ENCODE results near the gene NCOA4.
"Not testable (repeated sequence)": the region's sequence is repeated elsewhere in the genome, so short reads cannot be mapped to it uniquely, and the experiment has no call there.

The NCOA4 gene

GRCh38 chr10:46019569-46020343 is 10.7 kb downstream of the NCOA4 start:
- peak; percentile 70 for DNase-seq (ENCODE audit: low spot score)

GRCh38 chr10:46019177-46019528 is 11.3 kb downstream of the NCOA4 start:
- no peak for DNase-seq (ENCODE audit: low spot score)

DNA sequence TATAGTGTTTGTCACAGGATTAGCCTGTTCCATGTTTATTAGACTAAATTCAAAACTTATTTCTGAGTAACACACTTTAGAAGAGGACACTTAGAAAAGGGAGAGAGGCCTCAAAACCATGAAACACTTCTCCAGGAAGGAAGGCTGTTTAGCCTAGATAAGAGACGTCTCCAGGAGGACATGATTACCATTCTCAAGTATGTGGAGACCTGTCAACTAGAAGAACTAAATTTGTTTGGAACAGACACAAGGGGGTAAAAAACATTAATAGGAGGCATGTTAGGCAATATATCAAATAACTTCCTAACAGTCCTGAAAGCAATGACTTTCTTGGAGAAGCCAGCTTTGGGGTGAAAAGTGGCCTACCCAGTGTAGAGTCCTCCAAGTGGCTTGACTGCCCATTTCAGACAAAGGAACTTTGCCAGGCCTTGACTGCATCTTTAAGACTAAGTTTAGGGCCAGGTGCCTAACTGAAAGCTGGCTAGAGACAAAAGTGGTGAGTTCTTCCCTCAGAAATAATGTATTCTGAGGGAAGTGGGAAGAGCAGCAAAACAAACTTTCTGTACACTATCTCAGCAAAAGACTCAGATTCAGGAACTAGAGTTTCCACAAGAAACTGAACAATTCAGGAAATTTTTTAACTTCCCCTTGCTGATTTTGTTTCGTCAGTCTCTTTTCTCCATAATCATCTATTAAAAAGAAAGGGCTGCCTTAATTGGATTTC is 11.8 kb downstream of the NCOA4 start:
- DNase-seq (ENCODE audit: low spot score): peak; percentile 25

- DNase-seq (ENCODE audit: low spot score): no peak
Observed at GRCh38 chr10:46017733-46018132, 12.7 kb downstream of the NCOA4 start.

- DNase-seq (ENCODE audit: low spot score): no peak
Observed at GRCh38 chr10:46016811-46017210, 13.6 kb downstream of the NCOA4 start.

DNA sequence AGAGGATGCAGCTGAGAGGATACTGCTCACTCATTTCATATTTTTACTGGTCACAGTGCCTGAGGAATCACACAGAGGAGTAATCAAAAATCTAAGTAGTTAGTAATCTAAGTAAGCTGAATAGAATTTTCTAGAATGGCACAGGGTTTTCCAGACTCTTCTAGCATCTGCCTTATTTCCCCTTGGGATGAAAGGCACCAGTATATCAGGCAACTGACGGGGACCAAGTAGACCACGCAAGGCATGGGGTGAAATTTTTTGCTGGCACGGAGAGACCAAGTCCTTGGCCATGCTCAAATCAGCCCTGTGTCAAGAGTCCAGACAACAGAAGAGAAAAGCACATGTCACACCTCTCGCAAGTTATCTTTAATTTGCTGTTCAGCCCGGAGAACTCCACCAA is 14.2 kb downstream of the NCOA4 start:
- no peak for DNase-seq (ENCODE audit: low spot score)

- no peak for DNase-seq (ENCODE audit: low spot score)
Observed at GRCh38 chr10:46014683-46015405, 15.6 kb downstream of the NCOA4 start.

DNA sequence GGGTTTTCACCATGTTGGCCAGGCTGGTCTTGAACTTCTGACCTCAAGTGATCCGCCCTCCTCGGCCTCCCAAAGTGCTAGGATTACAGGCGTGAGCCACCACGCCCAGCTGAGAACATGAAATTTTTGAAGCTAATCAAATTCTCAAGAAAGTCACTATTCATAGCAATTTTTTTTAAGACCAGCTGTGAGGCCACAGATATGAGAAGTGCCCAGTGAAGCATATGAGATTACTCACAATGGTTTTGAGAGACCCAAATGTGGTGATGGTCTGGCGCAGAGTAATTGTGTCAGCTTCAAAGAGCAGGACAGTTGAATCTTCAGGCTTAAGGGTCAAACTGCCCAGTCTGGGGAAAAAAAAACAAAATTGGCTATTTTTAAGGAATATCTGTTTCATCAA is 16.2 kb downstream of the NCOA4 start:
- no peak for DNase-seq (ENCODE audit: low spot score)

DNA sequence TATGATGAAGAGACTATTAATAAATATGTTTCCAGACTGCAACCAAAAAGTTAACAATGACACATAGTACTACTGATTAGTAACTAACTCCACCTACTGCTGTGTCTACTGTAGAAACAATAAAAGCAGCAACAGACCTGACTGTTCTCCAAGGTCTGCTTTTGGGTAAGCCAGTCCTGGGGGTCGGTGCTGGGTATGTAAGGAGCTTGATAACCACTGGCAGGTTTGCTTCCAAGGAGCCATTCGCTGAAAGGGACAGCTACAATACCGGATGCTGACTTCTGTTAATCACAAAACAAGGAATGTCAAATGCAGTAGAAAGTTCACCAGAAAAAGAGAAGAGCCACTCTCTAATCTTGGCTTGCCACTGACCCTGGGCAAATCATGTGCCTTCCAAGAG is 17.7 kb downstream of the NCOA4 start:
- no peak for DNase-seq (ENCODE audit: low spot score)

DNA sequence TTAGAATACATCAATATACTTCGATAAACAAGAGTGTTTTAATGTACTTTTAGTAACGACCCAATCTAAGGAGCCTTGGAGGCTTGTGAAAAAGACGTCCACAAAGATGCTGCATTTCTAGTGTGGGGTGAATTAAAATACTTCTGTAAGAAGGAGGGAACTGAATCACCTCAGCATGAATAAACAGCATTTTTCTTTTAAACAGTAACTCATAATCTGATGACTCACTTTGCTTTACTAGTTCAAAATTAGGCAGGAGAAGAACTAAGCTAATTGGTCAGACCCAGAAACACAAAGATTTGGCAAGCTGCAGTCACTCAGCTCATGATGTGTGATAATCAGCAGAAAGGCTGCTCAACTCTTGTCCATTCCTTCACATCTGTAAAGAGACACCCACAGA is 24.2 kb downstream of the NCOA4 start:
- no peak for DNase-seq (ENCODE audit: low spot score)

DNA sequence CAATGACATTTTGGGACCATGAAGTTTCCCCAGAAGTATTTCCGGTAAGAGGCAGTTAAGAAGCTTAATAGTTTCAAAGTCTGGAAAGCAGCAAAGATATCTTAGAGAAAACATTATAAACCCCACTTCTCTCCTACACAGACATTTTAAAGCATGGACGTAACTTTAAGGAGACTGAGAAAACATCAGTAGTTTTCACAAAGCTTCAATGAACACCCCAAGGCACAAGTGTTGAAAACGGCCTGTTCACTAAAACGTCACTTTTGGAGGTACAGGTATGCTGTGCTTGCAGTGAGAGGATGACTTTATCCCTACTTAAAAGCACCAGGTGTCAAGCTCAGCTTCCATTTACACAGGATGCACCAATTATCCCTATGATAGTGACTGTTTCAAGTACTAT is 25.0 kb downstream of the NCOA4 start:
- no peak for DNase-seq (ENCODE audit: low spot score)

DNA sequence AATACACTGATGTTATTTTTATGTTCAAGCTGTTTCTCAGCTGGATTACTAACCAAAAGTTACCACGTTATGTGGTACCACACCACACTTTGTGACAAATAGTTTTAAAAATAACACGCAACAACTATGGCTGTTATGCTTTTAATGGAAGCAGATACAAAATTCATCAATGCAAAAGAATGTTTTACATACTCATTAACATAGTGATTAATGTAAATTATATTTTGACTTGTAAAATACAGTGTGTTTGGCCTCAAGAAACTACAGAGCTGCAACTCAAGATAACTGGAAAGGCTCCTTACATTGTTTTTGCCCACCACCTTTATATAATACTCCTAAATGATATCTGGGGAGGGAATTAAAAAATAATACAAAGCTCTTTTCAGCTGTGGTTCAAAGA is 25.5 kb downstream of the NCOA4 start:
- DNase-seq (ENCODE audit: low spot score): no peak

- no peak for DNase-seq (ENCODE audit: low spot score)
Observed at GRCh38 chr10:46002916-46003693, 27.3 kb downstream of the NCOA4 start.

DNA sequence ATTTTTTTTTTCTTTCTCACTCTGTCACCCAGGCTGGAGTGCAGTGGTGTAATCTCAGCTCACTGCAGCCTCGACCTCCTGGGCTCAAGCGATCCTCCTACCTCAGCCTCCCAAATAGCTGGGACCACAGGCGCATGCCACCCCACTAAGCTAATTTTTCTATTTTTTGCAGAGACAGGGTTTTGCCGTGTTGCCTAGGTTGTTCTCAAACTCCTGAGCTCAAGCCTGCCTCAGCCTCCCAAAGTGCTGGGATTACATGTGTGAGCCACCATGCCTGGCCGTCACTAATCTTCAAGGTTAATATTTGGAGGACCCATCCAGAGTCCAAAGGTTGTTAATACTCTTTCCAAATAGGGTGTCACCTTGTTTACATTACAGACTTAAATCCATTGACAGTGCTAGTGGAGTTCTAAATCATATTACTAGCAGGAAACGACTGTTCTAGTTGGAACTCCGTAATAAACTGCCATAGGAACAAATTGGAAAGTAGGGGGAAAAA is 28.2 kb downstream of the NCOA4 start:
- DNase-seq (ENCODE audit: low spot score): not testable (repeated sequence)

DNA sequence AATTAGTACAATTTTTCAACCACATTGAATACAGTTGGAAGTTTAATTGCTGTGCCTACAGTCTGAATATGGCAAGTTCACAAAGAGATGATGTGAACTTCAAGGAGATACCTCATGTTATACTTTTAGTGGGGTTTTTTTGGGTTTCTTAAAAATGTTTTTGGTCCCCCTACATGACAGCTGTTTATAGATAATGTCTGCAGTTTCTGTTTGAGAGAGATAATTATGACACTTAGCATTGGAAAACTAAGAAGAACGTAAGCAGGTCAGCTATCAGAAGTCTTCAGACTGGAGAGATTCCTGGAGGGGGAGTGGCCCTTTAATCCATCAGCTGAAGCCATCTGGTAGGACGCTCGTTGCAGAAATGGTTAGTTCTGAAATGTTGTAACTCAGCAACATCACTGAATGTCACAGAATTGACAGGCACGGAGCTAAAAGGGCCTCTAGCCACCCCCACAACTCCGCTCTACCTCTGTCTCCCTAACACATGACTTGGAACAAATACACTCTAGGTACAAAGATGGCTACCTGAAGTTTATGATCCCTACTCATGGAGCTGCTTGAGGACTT is 29.2 kb downstream of the NCOA4 start:
- no peak for DNase-seq (ENCODE audit: low spot score)

GRCh38 chr10:46000538-46000937 is 29.9 kb downstream of the NCOA4 start:
- no peak for DNase-seq (ENCODE audit: low spot score)

DNA sequence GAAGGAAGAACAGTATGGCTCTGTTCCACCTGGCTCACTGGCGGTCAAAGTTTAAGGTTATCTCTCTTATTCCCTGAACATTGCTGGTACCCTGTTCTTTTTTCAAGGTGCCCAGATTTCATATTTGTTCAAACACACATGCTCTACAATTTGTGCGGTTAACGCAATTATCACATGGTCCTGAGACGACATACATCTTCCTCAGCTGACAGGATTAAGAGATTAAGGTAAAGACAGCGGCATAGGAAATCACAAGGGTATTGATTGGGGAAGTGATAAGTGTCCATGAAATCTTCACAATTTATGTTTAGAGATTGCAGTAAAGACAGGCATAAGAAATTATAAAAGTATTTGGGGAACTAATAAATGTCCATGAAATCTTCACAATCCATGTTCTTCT is 30.5 kb downstream of the NCOA4 start:
- DNase-seq (ENCODE audit: low spot score): not testable (repeated sequence)

GRCh38 chr10:45997994-45998763 is 32.2 kb downstream of the NCOA4 start:
- no peak for DNase-seq (ENCODE audit: low spot score)

DNA sequence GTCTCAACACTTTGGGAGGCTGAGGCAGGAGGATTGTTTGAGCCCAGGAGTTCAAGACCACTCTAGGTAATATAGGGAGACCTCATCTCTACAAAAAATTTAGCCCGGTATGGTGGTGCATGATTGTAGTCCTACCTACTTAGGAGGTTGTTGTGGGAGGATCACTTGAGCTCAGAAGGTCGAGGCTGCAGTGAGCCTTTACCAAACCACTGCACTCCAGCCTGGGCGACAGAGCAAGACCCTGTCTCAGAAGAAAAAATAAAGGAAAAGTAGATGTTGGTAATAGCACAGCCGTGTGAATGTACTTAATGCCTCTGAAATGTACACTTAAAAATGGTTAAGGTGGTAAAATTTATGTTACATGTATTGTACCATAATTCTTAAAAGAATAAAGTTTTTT is 32.9 kb downstream of the NCOA4 start:
- no peak for DNase-seq (ENCODE audit: low spot score)

DNA sequence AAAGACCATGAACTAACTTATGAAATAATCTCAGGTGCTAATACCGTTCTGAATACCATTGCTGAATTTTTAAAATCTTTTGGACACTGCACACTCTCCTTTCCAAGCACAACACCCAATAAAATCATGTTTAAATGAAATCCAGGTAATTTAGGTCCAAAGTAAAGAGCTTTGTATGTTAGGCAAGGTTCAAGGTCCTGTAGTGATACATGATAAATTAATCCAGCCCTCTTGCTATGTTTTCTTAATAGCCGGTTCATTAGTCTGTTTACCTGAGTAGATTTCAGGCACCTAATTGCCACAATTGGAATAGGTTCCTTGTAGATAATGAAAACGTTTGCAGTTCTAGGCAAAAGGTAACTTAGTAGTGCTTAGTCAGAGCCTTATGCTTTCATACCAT is 44.8 kb downstream of the NCOA4 start:
- DNase-seq (ENCODE audit: low spot score): not testable (repeated sequence)

- not testable (repeated sequence) for DNase-seq (ENCODE audit: low spot score)
Observed at GRCh38 chr10:45984473-45984872, 46.0 kb downstream of the NCOA4 start.
